Left lung (tissue), 10 donors: ENCODE data around the gene PTCD3. TPM values are rescaled to one million over a fixed set of nuclear protein-coding genes. Genes with fewer than 3 reads are reported as not detected.

Experiments
- ATAC-seq: fragments of 200-7000 bp; cut with Tn5 transposase; one replicate; pipeline ENCODE4 v1.9.1; 2020; ENCODE audit warnings: moderate library complexity
- DNase-seq, 4 donors: peaks; one replicate each; pipeline ENCODE4 v3.0.0-alpha.2; 2013 to 2020
- H3K27ac ChIP-seq, 2 donors: fragments of 200-600 bp; sonication (generic) in 1 of 2; one replicate each; pipeline versions ENCODE4 v1.5.0 to v1.8.0; 2020 to 2021
- H3K27me3 ChIP-seq, 2 donors: fragments of 200-600 bp; sonication (generic) in 1 of 2; one replicate each; pipeline versions ENCODE4 v1.5.0 to v1.8.0; 2020 to 2021
- H3K36me3 ChIP-seq, 2 donors: fragments of 200-600 bp; sonication (generic) in 1 of 2; one replicate each; pipeline versions ENCODE4 v1.5.0 to v1.8.0; 2020 to 2021
- H3K4me1 ChIP-seq, 2 donors: fragments of 200-600 bp; one replicate each; pipeline ENCODE4 v1.8.0; 2021
- H3K4me3 ChIP-seq, 2 donors: fragments of 200-600 bp; sonication (generic) in 1 of 2; one replicate each; pipeline versions ENCODE4 v1.5.0 to v1.8.0; 2020 to 2021; ENCODE audit warnings: mild to moderate bottlenecking in 1 of 2
- H3K9me3 ChIP-seq, 2 donors: fragments of 200-600 bp; sonication (generic) in 1 of 2; one replicate each; pipeline versions ENCODE4 v1.5.0 to v1.8.0; 2020 to 2021
- CTCF ChIP-seq, 2 donors: fragments of 200-600 bp; sonication (generic) in 1 of 2; IDR thresholded peaks; one replicate each; pipeline versions ENCODE4 v1.5.0 to v1.8.0; 2021; ENCODE audit warnings: antibody characterized with exemption in 2 of 2
- intact Hi-C, 2 donors: fragments of 100-400 bp; cut with DNase I; formaldehyde crosslinking; loops; one replicate each; pipeline versions ENCODE4 v1.11.2 to v1.14.2; 2022
- polyA plus RNA-seq, 6 donors: library from polyadenylated mRNA; unstranded; fragments of 120-200 nt; gene quantifications; one replicate each; pipeline ENCODE4 v1.2.1, GENCODE V29; 2013; ENCODE audit not compliant: insufficient read length in 6 of 6
- total RNA-seq, 2 donors: library from RNA; stranded (reverse); fragmentation: NEBNext Ultra II Directional; extraction: Animal tissue kit (Norgen Biotek cat#: 25700); gene quantifications; one replicate each; pipeline ENCODE4 v1.2.1, GENCODE V29; 2021
- donor health status: DM: no; HTN: yes; CAD: no.
- donor health status: DM: no; HTN: no; CAD: no.

Gene PTCD3
- total and polyA plus RNA-seq, 8 donors = 76.8 to 175 (median 137) TPM

GRCh38 chr2:86068648-86069047, 37.4 kb upstream of the PTCD3 start:
- ATAC-seq (no peak), DNase-seq (no peak)
- H3K36me3 ChIP-seq = peaks cover 0 to 75% of the 10 kb centered on the region in 2 donors
- no peak overlapping the region for H3K4me3 ChIP-seq
- no peaks in the 10 kb centered on the region for H3K9me3 ChIP-seq
- no peaks in the 10 kb centered on the region for H3K27me3 ChIP-seq
- peaks cover 10 to 11% of the 10 kb centered on the region in 2 donors for H3K4me1 ChIP-seq
- intact Hi-C loops = no loop called here
- no peak overlapping the region for H3K27ac ChIP-seq
- TF ChIP-seq CTCF (IDR thresholded peaks at IDR 0.05) = no peak

DNA sequence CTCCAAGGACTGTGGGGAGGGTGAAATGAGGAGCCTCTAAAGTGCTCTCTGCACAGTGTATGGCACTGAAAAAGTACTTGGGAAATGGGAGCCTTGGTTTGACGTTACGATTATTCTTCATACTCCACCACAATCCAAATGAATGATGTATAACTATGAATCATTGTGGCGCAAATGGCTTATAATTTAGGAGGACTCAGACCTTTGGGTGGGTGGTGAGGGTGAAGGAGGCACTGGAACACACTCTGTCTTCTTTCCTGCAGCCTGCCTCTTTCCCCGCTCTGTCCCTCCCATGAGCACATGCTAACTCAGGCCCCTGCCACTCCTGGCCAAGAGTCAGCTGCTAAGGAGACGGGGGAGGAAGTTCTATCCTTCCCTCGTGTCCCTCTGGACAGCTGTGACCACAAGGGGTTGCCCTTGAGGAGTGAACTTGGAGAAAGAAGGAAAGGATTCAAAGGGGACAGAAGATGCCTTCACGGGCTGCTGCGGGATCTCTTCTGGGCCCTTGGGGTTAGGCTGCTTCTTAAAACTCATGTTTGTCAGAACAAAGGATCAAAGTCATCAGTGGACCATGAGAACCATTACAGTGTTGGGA, 36.8 kb upstream of the PTCD3 start:
- no peak for TF ChIP-seq CTCF (IDR thresholded peaks at IDR 0.05)
- peaks cover 0 to 75% of the 10 kb centered on the region in 2 donors for H3K36me3 ChIP-seq
- no peaks in the 10 kb centered on the region for H3K27me3 ChIP-seq
- ATAC-seq (no peak), DNase-seq (no peak)
- H3K4me3 ChIP-seq = no peak overlapping the region
- intact Hi-C loops = no loop called here
- H3K27ac ChIP-seq = no peak overlapping the region
- no peaks in the 10 kb centered on the region for H3K9me3 ChIP-seq
- peaks cover 10 to 11% of the 10 kb centered on the region in 2 donors for H3K4me1 ChIP-seq

- Histone ChIP-seq H3K9me3 (no peaks in the 10 kb centered on the region), H3K4me3 (no peak overlapping the region), H3K36me3 (peaks cover 0 to 75% of the 10 kb centered on the region in 2 donors), H3K27me3 (no peaks in the 10 kb centered on the region), H3K4me1 (peaks cover 10 to 11% of the 10 kb centered on the region in 2 donors), H3K27ac (no peak overlapping the region)
- no peak for TF ChIP-seq CTCF (IDR thresholded peaks at IDR 0.05)
- intact Hi-C loops = no loop called here
- no peak for DNase-seq
- no peak for ATAC-seq
These were observed 36.2 kb upstream of the PTCD3 start for GRCh38 chr2:86069783-86070339.

DNA sequence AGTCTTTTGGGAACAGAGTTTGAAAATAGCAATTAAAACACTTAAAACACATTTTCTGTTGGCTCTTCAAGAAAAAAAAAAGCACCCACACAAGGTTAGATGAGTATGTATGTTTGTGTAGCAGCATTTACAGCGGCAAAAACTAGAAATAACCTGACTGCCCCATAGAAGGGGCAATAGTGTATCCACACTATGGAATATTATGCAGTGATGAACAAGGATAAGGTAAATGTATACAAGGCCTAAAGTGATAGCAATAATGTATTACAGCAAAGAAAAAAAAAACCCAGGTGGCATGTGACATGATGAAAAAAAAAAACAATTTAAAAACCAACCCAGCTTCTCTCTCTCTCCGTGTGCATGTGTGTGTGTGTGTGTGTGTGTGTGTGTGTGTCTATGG, 35.2 kb upstream of the PTCD3 start:
- no peak overlapping the region for H3K4me3 ChIP-seq
- no peaks in the 10 kb centered on the region for H3K9me3 ChIP-seq
- no peak overlapping the region for H3K27ac ChIP-seq
- no peak for TF ChIP-seq CTCF (IDR thresholded peaks at IDR 0.05)
- intact Hi-C loops = no loop called here
- no peak for DNase-seq
- peaks cover 0 to 70% of the 10 kb centered on the region in 2 donors for H3K36me3 ChIP-seq
- H3K4me1 ChIP-seq = peaks cover 10 to 11% of the 10 kb centered on the region in 2 donors
- no peaks in the 10 kb centered on the region for H3K27me3 ChIP-seq
- ATAC-seq = no peak

GRCh38 chr2:86072271-86072858, 33.7 kb upstream of the PTCD3 start:
- Histone ChIP-seq H3K27me3 (no peaks in the 10 kb centered on the region), H3K27ac (peak overlapping the region; percentile 25 to 66), H3K36me3 (peaks cover 0 to 73% of the 10 kb centered on the region in 2 donors), H3K4me3 (no peak overlapping the region), H3K4me1 (peaks cover 10 to 11% of the 10 kb centered on the region in 2 donors), H3K9me3 (no peaks in the 10 kb centered on the region)
- TF ChIP-seq CTCF (IDR thresholded peaks at IDR 0.05) = no peak
- ATAC-seq = peak; percentile 82
- DNase-seq = peak in 2 of 4 donors; percentile 16 to 68
- intact Hi-C loops = no loop called here
